Measurements from ENCODE around the gene ADGRV1.

Gene ADGRV1

DNA sequence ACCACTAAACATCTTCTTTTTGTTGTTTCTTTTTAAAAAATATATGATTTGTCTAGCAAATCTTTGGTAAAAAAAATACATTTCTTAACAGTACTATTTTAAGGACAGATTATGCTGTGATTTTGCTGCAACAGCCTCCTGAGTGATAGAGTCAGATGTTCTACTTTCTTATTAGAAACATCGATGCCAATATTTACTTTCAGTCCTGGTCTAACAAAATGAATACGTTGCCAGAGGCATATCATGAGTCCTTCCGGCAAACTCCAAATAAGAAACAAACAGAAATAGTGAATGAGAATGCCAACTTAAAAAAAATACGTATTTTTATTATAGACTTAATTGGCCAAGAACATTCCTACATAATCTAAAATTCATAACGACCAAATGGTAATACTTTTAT, 371.5 kb downstream of the ADGRV1 start:
- DNase-seq (no peak), ATAC-seq (ENCODE audit: insufficient read depth, low read depth) (no peak)
- H3K9me3 ChIP-seq (ENCODE audit: insufficient read depth, low read length, severe bottlenecking) = no peaks in the 10 kb centered on the region
- TF ChIP-seq, protein P1, sequence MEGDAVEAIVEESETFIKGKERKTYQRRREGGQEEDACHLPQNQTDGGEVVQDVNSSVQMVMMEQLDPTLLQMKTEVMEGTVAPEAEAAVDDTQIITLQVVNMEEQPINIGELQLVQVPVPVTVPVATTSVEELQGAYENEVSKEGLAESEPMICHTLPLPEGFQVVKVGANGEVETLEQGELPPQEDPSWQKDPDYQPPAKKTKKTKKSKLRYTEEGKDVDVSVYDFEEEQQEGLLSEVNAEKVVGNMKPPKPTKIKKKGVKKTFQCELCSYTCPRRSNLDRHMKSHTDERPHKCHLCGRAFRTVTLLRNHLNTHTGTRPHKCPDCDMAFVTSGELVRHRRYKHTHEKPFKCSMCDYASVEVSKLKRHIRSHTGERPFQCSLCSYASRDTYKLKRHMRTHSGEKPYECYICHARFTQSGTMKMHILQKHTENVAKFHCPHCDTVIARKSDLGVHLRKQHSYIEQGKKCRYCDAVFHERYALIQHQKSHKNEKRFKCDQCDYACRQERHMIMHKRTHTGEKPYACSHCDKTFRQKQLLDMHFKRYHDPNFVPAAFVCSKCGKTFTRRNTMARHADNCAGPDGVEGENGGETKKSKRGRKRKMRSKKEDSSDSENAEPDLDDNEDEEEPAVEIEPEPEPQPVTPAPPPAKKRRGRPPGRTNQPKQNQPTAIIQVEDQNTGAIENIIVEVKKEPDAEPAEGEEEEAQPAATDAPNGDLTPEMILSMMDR (IDR thresholded peaks at IDR 0.05; ENCODE audit: borderline replicate concordance, extremely low read depth, low read length, poor library complexity, severe bottlenecking) = no peak
- TF ChIP-seq EZH2 (IDR thresholded peaks at IDR 0.05; ENCODE audit: borderline replicate concordance, low read depth, low read length, severe bottlenecking) = no peak
- H3K27me3 ChIP-seq (ENCODE audit: insufficient read depth, low read length, poor library complexity) = no peaks in the 10 kb centered on the region
- no peak overlapping the region for H3K4me3 ChIP-seq (ENCODE audit: low read depth in 1 of 2, low read length in 2 of 2)
- no peaks in the 10 kb centered on the region for H4K20me1 ChIP-seq (ENCODE audit: insufficient read depth, low read length)
- H3K4me2 ChIP-seq (ENCODE audit: insufficient read depth, low read length) = no peak overlapping the region
- H3K36me3 ChIP-seq (ENCODE audit: insufficient read depth, low read length) = no peaks in the 10 kb centered on the region
- H3K27ac ChIP-seq (ENCODE audit: low read length) = no peak overlapping the region
- no peak overlapping the region for H2AFZ ChIP-seq (ENCODE audit: low read depth, low read length)
- H3K9ac ChIP-seq (ENCODE audit: low read depth, low read length) = no peak overlapping the region
- H3K4me1 ChIP-seq (ENCODE audit: insufficient read depth, low read length) = no peaks in the 10 kb centered on the region
- H3K79me2 ChIP-seq (ENCODE audit: insufficient read depth, low read length) = no peaks in the 10 kb centered on the region

GRCh38 chr5:90930756-90931431, 372.3 kb downstream of the ADGRV1 start:
- H3K4me3 ChIP-seq (ENCODE audit: low read depth in 1 of 2, low read length in 2 of 2) = no peak overlapping the region
- ATAC-seq (ENCODE audit: insufficient read depth, low read depth) (no peak), DNase-seq (no peak)
- H2AFZ ChIP-seq (ENCODE audit: low read depth, low read length) = no peak overlapping the region
- H3K4me1 ChIP-seq (ENCODE audit: insufficient read depth, low read length) = no peaks in the 10 kb centered on the region
- H3K36me3 ChIP-seq (ENCODE audit: insufficient read depth, low read length) = no peaks in the 10 kb centered on the region
- H3K27ac ChIP-seq (ENCODE audit: low read length) = no peak overlapping the region
- H3K9ac ChIP-seq (ENCODE audit: low read depth, low read length) = no peak overlapping the region
- no peaks in the 10 kb centered on the region for H4K20me1 ChIP-seq (ENCODE audit: insufficient read depth, low read length)
- TF ChIP-seq, protein P1 (IDR thresholded peaks at IDR 0.05; ENCODE audit: borderline replicate concordance, extremely low read depth, low read length, poor library complexity, severe bottlenecking) = no peak
- no peak for TF ChIP-seq EZH2 (IDR thresholded peaks at IDR 0.05; ENCODE audit: borderline replicate concordance, low read depth, low read length, severe bottlenecking)
- H3K27me3 ChIP-seq (ENCODE audit: insufficient read depth, low read length, poor library complexity) = no peaks in the 10 kb centered on the region
- no peaks in the 10 kb centered on the region for H3K9me3 ChIP-seq (ENCODE audit: insufficient read depth, low read length, severe bottlenecking)
- no peak overlapping the region for H3K4me2 ChIP-seq (ENCODE audit: insufficient read depth, low read length)
- no peaks in the 10 kb centered on the region for H3K79me2 ChIP-seq (ENCODE audit: insufficient read depth, low read length)

- DNase-seq = peak; percentile 28
Observed at GRCh38 chr5:90932052-90932699, 373.6 kb downstream of the ADGRV1 start.

More at GRCh38 chr5:90932052-90932699, 373.6 kb downstream of the ADGRV1 start:
- H3K27ac ChIP-seq (ENCODE audit: low read length) = no peak overlapping the region
- H3K27me3 ChIP-seq (ENCODE audit: insufficient read depth, low read length, poor library complexity) = no peaks in the 10 kb centered on the region
- no peaks in the 10 kb centered on the region for H4K20me1 ChIP-seq (ENCODE audit: insufficient read depth, low read length)
- no peaks in the 10 kb centered on the region for H3K4me1 ChIP-seq (ENCODE audit: insufficient read depth, low read length)
- no peaks in the 10 kb centered on the region for H3K36me3 ChIP-seq (ENCODE audit: insufficient read depth, low read length)
- H3K4me2 ChIP-seq (ENCODE audit: insufficient read depth, low read length) = no peak overlapping the region
- no peaks in the 10 kb centered on the region for H3K79me2 ChIP-seq (ENCODE audit: insufficient read depth, low read length)
- H3K9ac ChIP-seq (ENCODE audit: low read depth, low read length) = no peak overlapping the region
- H3K9me3 ChIP-seq (ENCODE audit: insufficient read depth, low read length, severe bottlenecking) = no peaks in the 10 kb centered on the region
- H3K4me3 ChIP-seq (ENCODE audit: low read depth in 1 of 2, low read length in 2 of 2) = no peak overlapping the region
- peak; percentile 62; the same call in 2 of the 3 replicates for ATAC-seq (ENCODE audit: insufficient read depth, low read depth)
- no peak for TF ChIP-seq EZH2 (IDR thresholded peaks at IDR 0.05; ENCODE audit: borderline replicate concordance, low read depth, low read length, severe bottlenecking)
- TF ChIP-seq, protein P1 (IDR thresholded peaks at IDR 0.05; ENCODE audit: borderline replicate concordance, extremely low read depth, low read length, poor library complexity, severe bottlenecking) = peak; percentile 77
- H2AFZ ChIP-seq (ENCODE audit: low read depth, low read length) = no peak overlapping the region

Data from DND-41 (cell line).